HG03108 (cell line): ENCODE data around the gene CDK4.
"Not testable (repeated sequence)": the region's sequence is repeated elsewhere in the genome, so short reads cannot be mapped to it uniquely, and the experiment has no call there.

Experiments used
- ATAC-seq: cut with Tn5 transposase; IDR thresholded peaks from one replicate; pipeline ENCODE4 v1.9.1; 2021; ENCODE audit warnings: moderate library complexity; ENCODE audit not compliant: unreplicated experiment

The CDK4 gene

GRCh38 chr12:57715036-57715748, 36.9 kb downstream of the CDK4 start:
- ATAC-seq: not testable (repeated sequence)

GRCh38 chr12:57713209-57713608, 38.9 kb downstream of the CDK4 start:
- no peak for ATAC-seq

- ATAC-seq: no peak
Observed at GRCh38 chr12:57712701-57713100, 39.4 kb downstream of the CDK4 start.

GRCh38 chr12:57708296-57708695, 43.8 kb downstream of the CDK4 start:
- no peak for ATAC-seq

GRCh38 chr12:57707250-57707649, 44.9 kb downstream of the CDK4 start:
- ATAC-seq: no peak

GRCh38 chr12:57700317-57700716, 51.8 kb downstream of the CDK4 start:
- no peak for ATAC-seq

GRCh38 chr12:57698414-57698813, 53.7 kb downstream of the CDK4 start:
- no peak for ATAC-seq
